ENCODE results near the gene TMEM272.

TMEM272 gene

GRCh38 chr13:51849145-51850101 is 4.4 kb upstream of the TMEM272 start:
- no peak for DNase-seq

GRCh38 chr13:51848674-51849073 is 3.7 kb upstream of the TMEM272 start:
- peak; percentile 29 for DNase-seq

GRCh38 chr13:51846756-51847155 is 1.8 kb upstream of the TMEM272 start:
- no peak for DNase-seq

- no peak for DNase-seq
Measured at GRCh38 chr13:51845574-51846318, 769 bp upstream of the TMEM272 start.

GRCh38 chr13:51843529-51843928 is 1.4 kb downstream of the TMEM272 start:
- DNase-seq, result no peak

GRCh38 chr13:51841732-51842131 is 3.2 kb downstream of the TMEM272 start:
- DNase-seq, result no peak

GRCh38 chr13:51840917-51841316 is 4.1 kb downstream of the TMEM272 start:
- DNase-seq, result no peak

GRCh38 chr13:51839711-51840540 is 5.1 kb downstream of the TMEM272 start:
- no peak for DNase-seq

GRCh38 chr13:51838240-51838846 is 6.6 kb downstream of the TMEM272 start:
- peak; percentile 12 for DNase-seq

GRCh38 chr13:51837016-51837415 is 8.0 kb downstream of the TMEM272 start:
- no peak for DNase-seq

GRCh38 chr13:51834581-51835171 is 10.3 kb downstream of the TMEM272 start:
- no peak for DNase-seq

GRCh38 chr13:51833980-51834379 is 11.0 kb downstream of the TMEM272 start:
- DNase-seq, result no peak

- DNase-seq, result no peak
Measured at GRCh38 chr13:51832471-51833152, 12.4 kb downstream of the TMEM272 start.

GRCh38 chr13:51831519-51831918 is 13.5 kb downstream of the TMEM272 start:
- no peak for DNase-seq

GRCh38 chr13:51829568-51829899 is 15.4 kb downstream of the TMEM272 start:
- no peak for DNase-seq

GRCh38 chr13:51828730-51829567 is 16.0 kb downstream of the TMEM272 start:
- no peak for DNase-seq

- DNase-seq, result no peak
Measured at GRCh38 chr13:51827254-51827653, 17.7 kb downstream of the TMEM272 start.

- DNase-seq, result no peak
Measured at GRCh38 chr13:51826606-51827005, 18.4 kb downstream of the TMEM272 start.

GRCh38 chr13:51825681-51826254 is 19.2 kb downstream of the TMEM272 start:
- DNase-seq, result no peak

- DNase-seq, result no peak
Measured at GRCh38 chr13:51825165-51825592, 19.8 kb downstream of the TMEM272 start.
